ENCODE data around the gene AFF3.

AFF3 gene

DNA sequence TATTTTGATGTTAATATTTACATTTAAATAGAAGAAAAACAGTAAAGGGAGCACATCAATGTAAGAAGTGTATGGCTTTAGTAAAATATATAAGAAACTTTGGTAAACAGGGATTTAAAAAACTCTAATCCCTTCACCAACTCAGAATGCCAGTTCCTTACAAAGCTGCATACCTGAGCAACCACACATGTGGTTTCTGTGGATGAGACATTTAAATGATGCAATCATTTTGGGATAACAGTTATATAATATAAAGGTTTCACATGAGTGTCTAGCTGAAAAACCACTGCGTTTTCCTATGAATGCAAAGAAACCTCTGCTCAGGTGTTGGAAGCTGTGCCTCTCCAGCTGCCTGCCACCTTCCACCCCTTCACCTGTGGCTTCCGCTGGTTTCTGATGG lies 443.5 kb downstream of the AFF3 start:
- TF ChIP-seq, protein P1, sequence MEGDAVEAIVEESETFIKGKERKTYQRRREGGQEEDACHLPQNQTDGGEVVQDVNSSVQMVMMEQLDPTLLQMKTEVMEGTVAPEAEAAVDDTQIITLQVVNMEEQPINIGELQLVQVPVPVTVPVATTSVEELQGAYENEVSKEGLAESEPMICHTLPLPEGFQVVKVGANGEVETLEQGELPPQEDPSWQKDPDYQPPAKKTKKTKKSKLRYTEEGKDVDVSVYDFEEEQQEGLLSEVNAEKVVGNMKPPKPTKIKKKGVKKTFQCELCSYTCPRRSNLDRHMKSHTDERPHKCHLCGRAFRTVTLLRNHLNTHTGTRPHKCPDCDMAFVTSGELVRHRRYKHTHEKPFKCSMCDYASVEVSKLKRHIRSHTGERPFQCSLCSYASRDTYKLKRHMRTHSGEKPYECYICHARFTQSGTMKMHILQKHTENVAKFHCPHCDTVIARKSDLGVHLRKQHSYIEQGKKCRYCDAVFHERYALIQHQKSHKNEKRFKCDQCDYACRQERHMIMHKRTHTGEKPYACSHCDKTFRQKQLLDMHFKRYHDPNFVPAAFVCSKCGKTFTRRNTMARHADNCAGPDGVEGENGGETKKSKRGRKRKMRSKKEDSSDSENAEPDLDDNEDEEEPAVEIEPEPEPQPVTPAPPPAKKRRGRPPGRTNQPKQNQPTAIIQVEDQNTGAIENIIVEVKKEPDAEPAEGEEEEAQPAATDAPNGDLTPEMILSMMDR (IDR thresholded peaks at IDR 0.05; ENCODE audit: low read depth, low read length) = no peak
- H3K4me3 ChIP-seq (ENCODE audit: low read depth, low read length) = no peak overlapping the region
- peak; percentile 66 for DNase-seq (ENCODE audit: low read depth, low spot score)
- in situ Hi-C loops (cut with HindIII; ENCODE audit: low sequenced_read_pairs) = no loop called here

- DNase-seq (ENCODE audit: low read depth, low spot score) = peak; percentile 92
- in situ Hi-C loops (cut with HindIII; ENCODE audit: low sequenced_read_pairs) = no loop called here
Measured at GRCh38 chr2:99697811-99698568, 444.4 kb downstream of the AFF3 start.

DNA sequence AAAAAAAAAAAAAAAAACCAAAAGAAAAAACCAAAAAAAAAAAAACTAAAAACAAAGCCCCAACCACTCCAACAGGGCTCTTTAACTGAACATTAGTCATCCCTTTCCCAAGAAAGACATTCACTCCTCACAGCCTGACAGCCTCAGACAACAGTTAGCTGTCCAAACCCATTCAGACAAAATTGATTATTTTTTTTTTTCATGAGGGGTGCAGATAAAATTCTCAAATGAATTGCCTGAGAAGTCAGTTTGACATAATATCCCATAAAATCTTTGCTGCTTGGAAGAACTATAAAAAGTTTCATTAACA lies 446.5 kb downstream of the AFF3 start:
- TF ChIP-seq, protein P1 (IDR thresholded peaks at IDR 0.05; ENCODE audit: low read depth, low read length) = no peak
- no peak overlapping the region for H3K4me3 ChIP-seq (ENCODE audit: low read depth, low read length)
- no peak for DNase-seq (ENCODE audit: low read depth, low spot score)
- in situ Hi-C loops (cut with HindIII; ENCODE audit: low sequenced_read_pairs) = no loop called here

More at GRCh38 chr2:99697811-99698568, 444.4 kb downstream of the AFF3 start:
- no peak overlapping the region for H3K4me3 ChIP-seq (ENCODE audit: low read depth, low read length)
- TF ChIP-seq, protein P1 (IDR thresholded peaks at IDR 0.05; ENCODE audit: low read depth, low read length) = no peak

DNA sequence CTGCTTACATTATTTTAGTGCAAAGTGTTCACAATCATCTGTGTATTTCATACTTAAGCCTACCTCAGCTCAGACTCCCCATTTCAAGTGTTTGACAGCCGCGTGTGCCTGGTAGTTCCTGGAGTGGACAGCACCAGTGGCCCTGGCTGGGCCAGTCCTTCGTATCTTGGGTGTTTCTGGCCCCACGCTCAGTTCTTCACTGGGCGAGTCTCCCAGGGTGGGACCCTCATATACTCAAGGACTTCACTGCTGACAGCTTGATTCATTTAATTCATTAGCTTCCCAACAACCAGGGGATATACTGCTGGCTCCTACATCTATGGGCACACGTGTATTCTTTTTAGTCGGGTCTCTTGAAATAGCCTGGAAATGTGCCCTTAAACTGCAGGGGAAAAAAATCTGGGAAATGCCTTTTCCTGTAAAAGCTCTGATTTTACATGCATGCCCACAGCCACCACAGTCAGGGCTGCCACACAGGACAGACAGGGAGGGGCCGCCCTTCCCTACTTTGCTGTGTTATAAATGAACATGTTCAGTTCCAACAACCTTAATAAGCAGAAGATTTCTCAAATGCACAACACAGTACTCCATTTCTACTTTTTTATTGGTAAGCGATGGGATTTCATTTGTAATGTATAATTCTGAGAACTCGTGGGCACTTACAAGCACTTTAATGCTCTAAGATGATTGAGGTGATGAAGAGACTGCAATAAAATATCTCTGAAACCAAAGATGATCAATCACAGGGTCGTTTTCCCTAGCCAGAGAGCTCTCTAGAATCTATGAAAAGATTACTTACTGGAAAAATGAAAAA lies 447.1 kb downstream of the AFF3 start:
- TF ChIP-seq, protein P1 (IDR thresholded peaks at IDR 0.05; ENCODE audit: low read depth, low read length) = no peak
- H3K4me3 ChIP-seq (ENCODE audit: low read depth, low read length) = no peak overlapping the region
- in situ Hi-C loops (cut with HindIII; ENCODE audit: low sequenced_read_pairs) = no loop called here
- DNase-seq (ENCODE audit: low read depth, low spot score) = no peak

DNA sequence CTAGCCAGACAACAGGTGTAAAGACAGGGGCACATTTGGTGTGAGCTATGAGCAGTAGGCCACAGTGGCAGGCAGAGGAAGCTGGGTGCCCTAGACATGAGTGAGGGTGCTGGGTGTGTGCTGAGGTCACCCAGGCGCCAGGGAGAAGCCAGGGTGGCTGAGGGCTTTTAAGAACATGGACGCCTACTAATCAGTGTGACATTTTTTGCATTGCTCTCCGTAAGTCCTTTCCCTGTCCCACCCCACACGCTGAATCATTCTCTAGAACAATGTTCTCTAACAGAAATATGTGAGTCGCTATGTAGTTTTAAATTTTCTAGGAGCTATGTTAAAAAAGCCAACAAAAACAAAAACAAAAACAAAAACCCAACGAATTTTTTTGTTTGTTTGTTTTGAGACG lies 448.1 kb downstream of the AFF3 start:
- no peak for DNase-seq (ENCODE audit: low read depth, low spot score)
- in situ Hi-C loops (cut with HindIII; ENCODE audit: low sequenced_read_pairs) = no loop called here
- H3K4me3 ChIP-seq (ENCODE audit: low read depth, low read length) = no peak overlapping the region
- TF ChIP-seq, protein P1 (IDR thresholded peaks at IDR 0.05; ENCODE audit: low read depth, low read length) = no peak

DNA sequence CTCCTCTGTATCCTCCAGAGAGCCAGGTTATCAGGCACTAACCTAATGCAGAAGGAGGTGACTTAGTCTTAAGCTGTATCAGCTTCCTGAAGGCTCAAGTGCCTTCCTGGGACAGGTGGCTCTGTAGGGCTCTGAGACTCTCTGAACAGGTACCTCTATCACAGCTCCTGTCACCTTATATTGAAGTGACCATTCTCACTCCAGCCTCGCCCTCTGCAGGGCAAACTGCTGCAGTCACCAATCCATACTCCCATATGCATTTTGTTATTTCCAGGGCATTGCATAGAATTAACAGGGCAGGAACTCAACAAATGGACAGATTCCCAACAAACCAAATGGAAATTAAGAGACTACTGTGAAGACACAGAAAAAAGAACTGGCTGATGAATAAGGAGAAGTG lies 449.6 kb downstream of the AFF3 start:
- H3K4me3 ChIP-seq (ENCODE audit: low read depth, low read length) = no peak overlapping the region
- in situ Hi-C loops (cut with HindIII; ENCODE audit: low sequenced_read_pairs) = no loop called here
- TF ChIP-seq, protein P1 (IDR thresholded peaks at IDR 0.05; ENCODE audit: low read depth, low read length) = no peak
- no peak for DNase-seq (ENCODE audit: low read depth, low spot score)
